Adrenal gland (tissue), 12 donors: ENCODE results near the gene HDAC4. TPM values are rescaled to one million over a fixed set of nuclear protein-coding genes. Genes with fewer than 3 reads are reported as not detected.

ENCODE experiments used
- DNase-seq, 7 donors: peaks; one replicate each; pipeline ENCODE4 v3.0.0-alpha.2; 2019 to 2020
- H3K27ac ChIP-seq, 5 donors: fragments of 200-600 bp; sonication (generic) in 4 of 5; 1 replicate in 3 of 5; 2 replicates in 2 of 5; pipeline versions ENCODE4 v1.5.1 to v1.8.0; 2016 to 2020; ENCODE audit warnings: mild to moderate bottlenecking in 1 of 5
- H3K27me3 ChIP-seq: fragments of 200-600 bp; 2 replicates; pipeline ENCODE4 v1.8.0; 2021
- H3K36me3 ChIP-seq, 2 donors: fragments of 200-600 bp; replicated peaks in 1 of 2; 1 replicate in 1 of 2; 2 replicates in 1 of 2; pipeline versions ENCODE4 v1.5.1 to v1.8.0; 2018 to 2022
- H3K4me1 ChIP-seq, 2 donors: fragments of 200-600 bp; replicated peaks in 1 of 2; 1 replicate in 1 of 2; 2 replicates in 1 of 2; pipeline versions ENCODE4 v1.5.1 to v1.8.0; 2018 to 2021
- H3K4me3 ChIP-seq, 4 donors: fragments of 200-600 bp; sonication (generic) in 3 of 4; one replicate each; pipeline ENCODE4 v1.5.1; 2016 to 2018
- H3K9me3 ChIP-seq, 3 donors: fragments of 200-600 bp; sonication (generic) in 1 of 3; replicated peaks in 1 of 3; 1 replicate in 2 of 3; 2 replicates in 1 of 3; pipeline versions ENCODE4 v1.5.1 to v1.8.0; 2016 to 2021
- POLR2A ChIP-seq, 2 donors: fragments of 450-650 bp; IDR thresholded peaks; one replicate each; pipeline ENCODE4 v1.6.1; 2017; ENCODE audit warnings: antibody characterized with exemption in 2 of 2, mild to moderate bottlenecking in 2 of 2, moderate library complexity in 1 of 2
- WGBS, 4 donors: extraction: QIAGEN DNeasy Blood & Tissue Kit in 2 of 4; methylation state at CpG; one replicate each; pipeline versions ENCODE4 v1.1.5 to v1.1.7; 2013 to 2017; 5-methylcytosine and 5-hydroxymethylcytosine counted together
- intact Hi-C, 2 donors: fragments of 100-400 bp; cut with DNase I; formaldehyde crosslinking; loops; one replicate each; pipeline versions ENCODE4 v1.14.1 to v1.15.0; 2022 to 2023
- polyA plus RNA-seq, 3 donors: library from polyadenylated mRNA; stranded (reverse); fragments of 200-250 nt in 2 of 3; fragments of 350-450 nt in 1 of 3; fragmentation: Illumina TruSeq in 1 of 3; extraction: RNeasy Lipid Tissue Mini Kit (QIAGEN cat#74804) in 1 of 3; gene quantifications; one replicate each; pipeline ENCODE4 v1.2.3, GENCODE V29; 2013 to 2014
- total RNA-seq, 9 donors: library from RNA; depleted of rRNA in 4 of 9; stranded (reverse); fragments of >200 nt in 4 of 9; fragments of 120-200 nt in 1 of 9; fragmentation: NEBNext Ultra II Directional in 1 of 9; extraction: Animal tissue kit (Norgen Biotek cat#: 25700) in 1 of 9; gene quantifications; one replicate each; pipeline versions ENCODE4 v1.1.0 to v1.2.4, GENCODE V29; 2013 to 2023
- TF ChIP-seq, protein P1 (sequence below), 6 experiments: fragments of 450-650 bp in 4 of 6; fragments of 200-600 bp in 2 of 6; sonication (generic) in 1 of 6; IDR thresholded peaks; 1 replicate in 5 of 6; 2 replicates in 1 of 6; pipeline versions ENCODE4 v1.5.1 to v1.8.0; 2016 to 2021; ENCODE audit warnings: antibody characterized with exemption in 6 of 6, mild to moderate bottlenecking in 2 of 6, moderate library complexity in 1 of 6
- donor health status: healthy with polysubstance abuse.
- donor health status: Bipolar disorder and iron deficiency.
- donor health status: DM: yes; HTN: yes; CAD: no.
- donor health status: DM: no; HTN: no; CAD: no.
- donor health status: DM: no; HTN: no; CAD: no.
- donor health status: DM: yes; HTN: yes; CAD: no.

Gene HDAC4
- total and polyA plus RNA-seq, 12 donors, result 8.3 to 88.9 (median 28.7) TPM

DNA sequence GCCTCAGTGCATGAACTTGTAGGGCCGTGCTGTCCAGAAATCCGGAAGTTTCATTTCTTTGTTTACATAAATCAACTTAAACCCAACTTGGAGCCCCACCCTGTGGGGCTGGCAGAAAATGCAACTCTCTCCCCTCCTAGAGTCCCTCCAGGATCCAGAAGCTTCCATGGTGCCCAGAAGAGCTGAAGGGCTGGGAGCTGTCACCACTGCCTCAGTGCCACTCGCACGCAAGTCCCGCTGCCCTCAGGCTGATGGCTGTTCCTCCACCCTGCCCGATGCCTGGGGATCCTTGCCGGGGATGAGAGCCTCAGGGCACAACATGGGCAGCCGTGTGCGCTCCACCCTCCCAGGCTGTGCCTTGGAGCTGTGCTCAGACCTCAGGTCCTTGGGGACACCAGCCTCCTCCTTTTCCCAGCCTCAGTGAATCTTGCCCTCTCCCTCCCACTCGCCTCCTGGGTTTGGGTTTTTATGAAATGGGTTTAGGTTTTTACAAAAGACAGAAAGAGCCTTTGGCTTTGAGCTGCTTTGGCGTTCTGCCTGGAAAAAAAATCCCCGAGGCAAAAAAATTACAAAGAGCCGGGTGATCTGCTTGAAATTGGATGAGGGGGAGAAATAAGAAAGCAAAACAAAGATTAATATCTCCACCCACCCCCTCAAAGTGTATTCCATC, 397.7 kb downstream of the HDAC4 start:
- 48 to 65% (median 59%) methylated on average over 8 to 13 of the region's 13 CpGs for WGBS, 4 donors
- no peak overlapping the region for H3K4me3 ChIP-seq
- DNase-seq, result no peak
- H3K4me1 ChIP-seq, result no peaks in the 10 kb centered on the region
- no peaks in the 10 kb centered on the region for H3K36me3 ChIP-seq
- H3K27me3 ChIP-seq, result no peaks in the 10 kb centered on the region
- H3K27ac ChIP-seq, result peak overlapping the region in 2 of 5 donors; percentile 74 to 88
- TF ChIP-seq, protein P1, sequence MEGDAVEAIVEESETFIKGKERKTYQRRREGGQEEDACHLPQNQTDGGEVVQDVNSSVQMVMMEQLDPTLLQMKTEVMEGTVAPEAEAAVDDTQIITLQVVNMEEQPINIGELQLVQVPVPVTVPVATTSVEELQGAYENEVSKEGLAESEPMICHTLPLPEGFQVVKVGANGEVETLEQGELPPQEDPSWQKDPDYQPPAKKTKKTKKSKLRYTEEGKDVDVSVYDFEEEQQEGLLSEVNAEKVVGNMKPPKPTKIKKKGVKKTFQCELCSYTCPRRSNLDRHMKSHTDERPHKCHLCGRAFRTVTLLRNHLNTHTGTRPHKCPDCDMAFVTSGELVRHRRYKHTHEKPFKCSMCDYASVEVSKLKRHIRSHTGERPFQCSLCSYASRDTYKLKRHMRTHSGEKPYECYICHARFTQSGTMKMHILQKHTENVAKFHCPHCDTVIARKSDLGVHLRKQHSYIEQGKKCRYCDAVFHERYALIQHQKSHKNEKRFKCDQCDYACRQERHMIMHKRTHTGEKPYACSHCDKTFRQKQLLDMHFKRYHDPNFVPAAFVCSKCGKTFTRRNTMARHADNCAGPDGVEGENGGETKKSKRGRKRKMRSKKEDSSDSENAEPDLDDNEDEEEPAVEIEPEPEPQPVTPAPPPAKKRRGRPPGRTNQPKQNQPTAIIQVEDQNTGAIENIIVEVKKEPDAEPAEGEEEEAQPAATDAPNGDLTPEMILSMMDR (IDR thresholded peaks at IDR 0.05), result no peak
- no peak for TF ChIP-seq POLR2A (IDR thresholded peaks at IDR 0.05)
- H3K9me3 ChIP-seq, result no peaks in the 10 kb centered on the region
- intact Hi-C loops, result no loop called here

DNA sequence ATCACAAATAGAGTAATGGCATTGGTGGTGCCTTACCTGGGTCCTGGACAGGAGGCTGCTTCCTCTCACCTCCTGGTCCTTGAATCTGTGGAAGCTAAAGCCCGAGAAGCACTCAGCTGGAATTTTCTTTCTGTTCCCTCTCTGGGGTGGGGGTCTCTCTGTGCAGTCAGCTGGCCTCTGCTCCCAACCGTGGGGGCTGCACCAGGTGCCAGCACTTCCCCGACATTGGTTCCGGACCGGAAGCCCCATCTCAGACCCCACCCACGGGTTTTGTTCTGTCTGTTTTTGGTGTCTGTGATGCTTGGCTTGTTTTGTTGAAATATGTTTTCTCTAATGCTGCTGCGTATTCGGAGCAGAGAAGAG, 398.2 kb downstream of the HDAC4 start:
- Histone ChIP-seq H3K4me1 (no peaks in the 10 kb centered on the region), H3K9me3 (no peaks in the 10 kb centered on the region), H3K27ac (peak overlapping the region in 2 of 5 donors; percentile 74 to 88), H3K4me3 (no peak overlapping the region), H3K36me3 (no peaks in the 10 kb centered on the region), H3K27me3 (no peaks in the 10 kb centered on the region)
- DNase-seq, result no peak
- WGBS, 4 donors, result 62 to 69% (median 68%) methylated on average over 8 of the region's 8 CpGs
- intact Hi-C loops, result no loop called here
- TF ChIP-seq, protein P1 (IDR thresholded peaks at IDR 0.05), result no peak
- TF ChIP-seq POLR2A (IDR thresholded peaks at IDR 0.05), result no peak

DNA sequence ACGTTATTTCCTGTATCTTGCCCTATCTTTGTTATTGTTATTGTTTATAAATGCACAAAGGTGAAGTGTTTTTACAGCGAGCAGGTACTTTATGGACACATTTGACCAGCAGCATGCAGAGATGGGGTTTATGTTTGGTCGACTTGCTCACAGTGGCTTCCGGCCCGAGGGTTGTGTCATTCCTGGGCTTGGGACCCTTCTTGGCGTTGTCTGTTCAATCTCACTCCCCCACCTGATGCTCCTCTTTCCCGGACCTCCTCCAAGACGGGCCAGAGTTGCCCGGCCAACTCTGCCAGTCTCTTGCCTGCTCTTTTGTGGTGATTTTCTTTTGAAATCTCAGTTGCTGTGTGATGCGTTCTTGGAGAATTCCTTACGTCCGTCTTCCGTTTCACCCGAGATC, 399.0 kb downstream of the HDAC4 start:
- Histone ChIP-seq H3K27me3 (no peaks in the 10 kb centered on the region), H3K27ac (no peak overlapping the region), H3K36me3 (no peaks in the 10 kb centered on the region), H3K4me3 (no peak overlapping the region), H3K9me3 (no peaks in the 10 kb centered on the region), H3K4me1 (no peaks in the 10 kb centered on the region)
- WGBS, 4 donors, result 92 to 94% (median 93%) methylated on average over 14 of the region's 14 CpGs
- DNase-seq, result no peak
- intact Hi-C loops, result no loop called here
- TF ChIP-seq POLR2A (IDR thresholded peaks at IDR 0.05), result no peak
- TF ChIP-seq, protein P1 (IDR thresholded peaks at IDR 0.05), result no peak

DNA sequence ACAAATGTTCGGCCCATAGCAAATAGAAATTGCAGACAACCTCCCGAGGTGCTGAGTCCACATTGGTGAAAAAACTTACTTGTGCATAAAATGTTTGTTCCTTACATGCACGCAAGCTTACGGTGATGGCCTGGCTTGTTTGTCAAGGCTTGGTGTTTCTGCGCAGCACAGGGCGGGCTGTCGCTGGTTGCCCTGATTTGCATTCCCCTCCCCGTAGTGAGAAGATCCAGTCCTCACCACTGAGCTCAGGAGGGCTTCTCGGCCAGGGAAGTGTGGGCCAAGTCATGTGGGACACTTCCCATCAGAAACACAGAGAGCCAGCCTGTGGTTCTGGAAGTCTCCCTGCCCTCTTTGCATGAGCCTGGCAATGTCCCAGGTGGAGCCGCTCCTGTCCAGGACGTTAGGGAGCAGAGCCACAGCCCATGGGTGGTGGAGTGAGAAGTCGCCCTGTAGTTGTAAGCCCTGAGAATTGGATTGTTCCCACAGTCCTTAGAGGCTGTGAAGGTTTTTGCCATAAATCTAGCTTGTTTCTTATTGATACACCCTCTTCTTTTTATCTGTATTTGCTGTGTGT, 400.2 kb downstream of the HDAC4 start:
- intact Hi-C loops, result no loop called here
- no peak overlapping the region for H3K4me3 ChIP-seq
- H3K36me3 ChIP-seq, result no peaks in the 10 kb centered on the region
- H3K4me1 ChIP-seq, result no peaks in the 10 kb centered on the region
- TF ChIP-seq, protein P1 (IDR thresholded peaks at IDR 0.05), result no peak
- no peak for TF ChIP-seq POLR2A (IDR thresholded peaks at IDR 0.05)
- WGBS, 4 donors, result 87 to 92% (median 90%) methylated on average over 11 to 12 of the region's 12 CpGs
- H3K27me3 ChIP-seq, result peaks cover 3% of the 10 kb centered on the region
- no peak for DNase-seq
- H3K27ac ChIP-seq, result no peak overlapping the region
- no peaks in the 10 kb centered on the region for H3K9me3 ChIP-seq
